Measurements from ENCODE around the gene KLHL29. TPM values are rescaled to one million over a fixed set of nuclear protein-coding genes. Genes with fewer than 3 reads are reported as not detected.

Gene KLHL29
- total and polyA plus RNA-seq, 5 donors from 2014 or later, result 0.09 to 1.3 (median 0.24) TPM

DNA sequence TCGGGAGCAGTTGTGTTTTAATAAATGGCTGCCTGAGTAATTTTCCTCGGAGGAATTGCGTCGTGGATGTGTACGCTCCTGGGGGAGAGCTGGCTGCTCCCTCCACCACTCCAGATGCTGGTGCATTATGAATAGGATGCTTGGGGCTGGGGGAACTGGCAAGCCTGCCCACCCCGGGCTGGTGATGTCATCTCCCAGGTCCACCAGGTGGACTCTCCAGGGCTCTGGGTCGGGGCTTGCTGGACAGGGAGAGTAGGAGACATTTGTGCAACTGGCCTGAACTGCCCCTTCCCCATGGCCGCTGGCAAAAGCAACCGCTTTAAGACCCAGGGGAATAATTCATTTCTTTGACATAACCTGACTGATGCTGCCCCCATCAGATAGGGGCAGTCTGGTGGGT, 158.7 kb downstream of the KLHL29 start:
- no peaks in the 10 kb centered on the region for H3K36me3 Mint-ChIP-seq
- no peaks in the 10 kb centered on the region for H3K27me3 Mint-ChIP-seq
- no peaks in the 10 kb centered on the region for H3K4me1 Mint-ChIP-seq
- peaks cover 0 to 1% (median 0%) of the 10 kb centered on the region in 7 donors for H3K9me3 Mint-ChIP-seq
- no peaks in the 10 kb centered on the region for H3K9me3 ChIP-seq (ENCODE audit: control insufficient read depth in 2 of 2, low read length in 2 of 2)
- no peaks in the 10 kb centered on the region for H3K27me3 ChIP-seq (ENCODE audit: control insufficient read depth, insufficient read depth, low read length)
- ATAC-seq (ENCODE audit: low read depth in 2 of 2) (no peak), DNase-seq (no peak)
- no peaks in the 10 kb centered on the region for H3K4me1 ChIP-seq (ENCODE audit: control insufficient read depth, insufficient read depth, low read length, poor library complexity, severe bottlenecking)
- H3K27ac Mint-ChIP-seq, result no peak overlapping the region
- no peak overlapping the region for H3K27ac ChIP-seq (ENCODE audit: insufficient read depth, low read length, poor library complexity, severe bottlenecking)
- no peaks in the 10 kb centered on the region for H3K36me3 ChIP-seq (ENCODE audit: control insufficient read depth, insufficient read depth, low read length)
- no peak overlapping the region for H3K4me3 Mint-ChIP-seq
- H3K4me3 ChIP-seq (ENCODE audit: low read depth, low read length), result no peak overlapping the region

- H3K4me3 ChIP-seq (ENCODE audit: low read depth, low read length), result no peak overlapping the region
- no peaks in the 10 kb centered on the region for H3K27me3 ChIP-seq (ENCODE audit: control insufficient read depth, insufficient read depth, low read length)
- Mint-ChIP-seq H3K36me3 (no peaks in the 10 kb centered on the region), H3K27ac (no peak overlapping the region), H3K27me3 (no peaks in the 10 kb centered on the region), H3K9me3 (peaks cover 0 to 1% (median 0%) of the 10 kb centered on the region in 7 donors), H3K4me1 (no peaks in the 10 kb centered on the region), H3K4me3 (no peak overlapping the region)
- no peaks in the 10 kb centered on the region for H3K4me1 ChIP-seq (ENCODE audit: control insufficient read depth, insufficient read depth, low read length, poor library complexity, severe bottlenecking)
- ATAC-seq (ENCODE audit: low read depth in 2 of 2), result no peak
- no peaks in the 10 kb centered on the region for H3K36me3 ChIP-seq (ENCODE audit: control insufficient read depth, insufficient read depth, low read length)
- H3K9me3 ChIP-seq (ENCODE audit: control insufficient read depth in 2 of 2, low read length in 2 of 2), result no peaks in the 10 kb centered on the region
- no peak for DNase-seq
- no peak overlapping the region for H3K27ac ChIP-seq (ENCODE audit: insufficient read depth, low read length, poor library complexity, severe bottlenecking)
Measured at GRCh38 chr2:23544589-23545295, 159.8 kb downstream of the KLHL29 start.

- DNase-seq, result no peak
- no peak overlapping the region for H3K27ac ChIP-seq (ENCODE audit: insufficient read depth, low read length, poor library complexity, severe bottlenecking)
- Mint-ChIP-seq H3K27ac (no peak overlapping the region), H3K27me3 (no peaks in the 10 kb centered on the region), H3K4me1 (peaks cover 0 to 2% (median 0%) of the 10 kb centered on the region in 4 donors), H3K9me3 (peaks cover 0 to 1% (median 0%) of the 10 kb centered on the region in 7 donors), H3K4me3 (no peak overlapping the region), H3K36me3 (no peaks in the 10 kb centered on the region)
- H3K36me3 ChIP-seq (ENCODE audit: control insufficient read depth, insufficient read depth, low read length), result no peaks in the 10 kb centered on the region
- no peaks in the 10 kb centered on the region for H3K4me1 ChIP-seq (ENCODE audit: control insufficient read depth, insufficient read depth, low read length, poor library complexity, severe bottlenecking)
- ATAC-seq (ENCODE audit: low read depth in 2 of 2), result no peak
- no peaks in the 10 kb centered on the region for H3K9me3 ChIP-seq (ENCODE audit: control insufficient read depth in 2 of 2, low read length in 2 of 2)
- no peak overlapping the region for H3K4me3 ChIP-seq (ENCODE audit: low read depth, low read length)
- no peaks in the 10 kb centered on the region for H3K27me3 ChIP-seq (ENCODE audit: control insufficient read depth, insufficient read depth, low read length)
Measured at GRCh38 chr2:23545396-23545795, 160.4 kb downstream of the KLHL29 start.

GRCh38 chr2:23545811-23546210, 160.8 kb downstream of the KLHL29 start:
- Histone ChIP-seq H3K27ac (ENCODE audit: insufficient read depth, low read length, poor library complexity, severe bottlenecking) (no peak overlapping the region), H3K9me3 (ENCODE audit: control insufficient read depth in 2 of 2, low read length in 2 of 2) (no peaks in the 10 kb centered on the region), H3K4me1 (ENCODE audit: control insufficient read depth, insufficient read depth, low read length, poor library complexity, severe bottlenecking) (no peaks in the 10 kb centered on the region), H3K27me3 (ENCODE audit: control insufficient read depth, insufficient read depth, low read length) (no peaks in the 10 kb centered on the region), H3K36me3 (ENCODE audit: control insufficient read depth, insufficient read depth, low read length) (no peaks in the 10 kb centered on the region), H3K4me3 (ENCODE audit: low read depth, low read length) (no peak overlapping the region)
- H3K36me3 Mint-ChIP-seq, result no peaks in the 10 kb centered on the region
- no peak overlapping the region for H3K4me3 Mint-ChIP-seq
- no peaks in the 10 kb centered on the region for H3K27me3 Mint-ChIP-seq
- ATAC-seq (ENCODE audit: low read depth in 2 of 2) (no peak), DNase-seq (no peak)
- peaks cover 0 to 1% (median 0%) of the 10 kb centered on the region in 7 donors for H3K9me3 Mint-ChIP-seq
- H3K4me1 Mint-ChIP-seq, result peaks cover 0 to 2% (median 0%) of the 10 kb centered on the region in 4 donors
- no peak overlapping the region for H3K27ac Mint-ChIP-seq

DNA sequence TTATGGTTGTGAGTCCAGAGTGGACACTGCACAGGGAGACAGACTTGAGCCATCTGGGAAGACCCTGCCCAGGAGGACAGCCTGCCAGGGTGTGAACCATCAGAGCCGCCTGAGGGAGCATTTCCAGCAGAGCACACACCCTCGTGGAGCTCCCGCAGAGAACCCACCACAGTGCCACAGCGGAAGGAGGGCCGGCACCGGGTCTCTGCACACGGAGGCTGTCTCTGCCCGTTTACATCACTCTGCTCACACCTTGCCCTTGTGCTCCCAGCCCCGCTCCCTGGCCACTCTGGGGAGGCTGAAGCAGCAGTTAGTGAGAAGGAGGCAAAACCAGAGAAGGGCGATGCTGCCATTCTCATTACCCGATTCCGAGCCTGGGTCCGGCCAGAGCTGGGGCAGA, 161.9 kb downstream of the KLHL29 start:
- no peak overlapping the region for H3K4me3 ChIP-seq (ENCODE audit: low read depth, low read length)
- H3K4me1 ChIP-seq (ENCODE audit: control insufficient read depth, insufficient read depth, low read length, poor library complexity, severe bottlenecking), result no peaks in the 10 kb centered on the region
- Mint-ChIP-seq H3K4me1 (peaks cover 0 to 2% (median 0%) of the 10 kb centered on the region in 4 donors), H3K27me3 (no peaks in the 10 kb centered on the region), H3K36me3 (no peaks in the 10 kb centered on the region), H3K9me3 (peaks cover 0 to 1% (median 0%) of the 10 kb centered on the region in 7 donors), H3K27ac (peak overlapping the region in 1 of 3 donors; percentile 36), H3K4me3 (no peak overlapping the region)
- H3K36me3 ChIP-seq (ENCODE audit: control insufficient read depth, insufficient read depth, low read length), result no peaks in the 10 kb centered on the region
- H3K9me3 ChIP-seq (ENCODE audit: control insufficient read depth in 2 of 2, low read length in 2 of 2), result no peaks in the 10 kb centered on the region
- ATAC-seq (ENCODE audit: low read depth in 2 of 2), result peak in 1 of 2 donors; percentile 10
- H3K27ac ChIP-seq (ENCODE audit: insufficient read depth, low read length, poor library complexity, severe bottlenecking), result no peak overlapping the region
- DNase-seq, result no peak
- no peaks in the 10 kb centered on the region for H3K27me3 ChIP-seq (ENCODE audit: control insufficient read depth, insufficient read depth, low read length)

- H3K36me3 Mint-ChIP-seq, result no peaks in the 10 kb centered on the region
- Histone ChIP-seq H3K36me3 (ENCODE audit: control insufficient read depth, insufficient read depth, low read length) (no peaks in the 10 kb centered on the region), H3K4me3 (ENCODE audit: low read depth, low read length) (no peak overlapping the region), H3K9me3 (ENCODE audit: control insufficient read depth in 2 of 2, low read length in 2 of 2) (no peaks in the 10 kb centered on the region), H3K27ac (ENCODE audit: insufficient read depth, low read length, poor library complexity, severe bottlenecking) (no peak overlapping the region), H3K27me3 (ENCODE audit: control insufficient read depth, insufficient read depth, low read length) (no peaks in the 10 kb centered on the region), H3K4me1 (ENCODE audit: control insufficient read depth, insufficient read depth, low read length, poor library complexity, severe bottlenecking) (no peaks in the 10 kb centered on the region)
- DNase-seq, result no peak
- H3K4me3 Mint-ChIP-seq, result no peak overlapping the region
- no peak for ATAC-seq (ENCODE audit: low read depth in 2 of 2)
- no peaks in the 10 kb centered on the region for H3K27me3 Mint-ChIP-seq
- peaks cover 0 to 2% (median 0%) of the 10 kb centered on the region in 4 donors for H3K4me1 Mint-ChIP-seq
- H3K27ac Mint-ChIP-seq, result no peak overlapping the region
- peaks cover 0 to 1% (median 0%) of the 10 kb centered on the region in 7 donors for H3K9me3 Mint-ChIP-seq
Measured at GRCh38 chr2:23547725-23548124, 162.7 kb downstream of the KLHL29 start.

DNA sequence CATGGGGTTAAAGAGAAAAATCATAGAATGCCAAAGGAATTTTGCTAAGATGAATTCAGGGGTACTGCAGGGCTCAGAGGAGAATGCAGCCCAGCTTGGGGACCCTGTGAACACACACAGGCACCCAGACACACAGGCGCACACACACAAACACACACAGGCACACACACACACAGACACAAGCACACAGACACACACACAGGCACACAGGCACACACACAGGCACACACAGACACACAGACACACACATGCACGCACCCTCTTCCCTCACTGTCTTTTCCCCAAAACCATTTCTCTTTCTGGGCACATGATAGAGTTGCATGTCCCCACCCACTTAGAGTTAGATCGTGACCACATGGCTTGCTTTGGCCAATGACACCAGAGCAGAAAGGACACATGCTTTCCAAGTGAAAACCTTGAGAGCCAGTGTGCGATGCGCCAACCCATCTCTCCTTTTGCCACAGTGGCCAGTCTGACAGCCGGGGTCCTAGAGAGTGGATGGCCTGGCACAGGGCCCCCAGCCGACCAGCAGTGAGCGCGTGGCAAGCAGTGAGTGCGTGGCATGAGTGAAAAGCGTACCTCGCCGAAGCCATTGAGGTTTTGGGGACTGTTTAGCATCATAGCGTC, 163.3 kb downstream of the KLHL29 start:
- H3K4me3 Mint-ChIP-seq, result no peak overlapping the region
- H3K27me3 Mint-ChIP-seq, result no peaks in the 10 kb centered on the region
- H3K4me1 Mint-ChIP-seq, result peaks cover 0 to 2% (median 0%) of the 10 kb centered on the region in 4 donors
- H3K9me3 Mint-ChIP-seq, result peaks cover 0 to 1% (median 0%) of the 10 kb centered on the region in 7 donors
- no peak overlapping the region for H3K4me3 ChIP-seq (ENCODE audit: low read depth, low read length)
- DNase-seq (no peak), ATAC-seq (ENCODE audit: low read depth in 2 of 2) (no peak)
- no peak overlapping the region for H3K27ac ChIP-seq (ENCODE audit: insufficient read depth, low read length, poor library complexity, severe bottlenecking)
- no peaks in the 10 kb centered on the region for H3K36me3 ChIP-seq (ENCODE audit: control insufficient read depth, insufficient read depth, low read length)
- H3K27ac Mint-ChIP-seq, result no peak overlapping the region
- H3K4me1 ChIP-seq (ENCODE audit: control insufficient read depth, insufficient read depth, low read length, poor library complexity, severe bottlenecking), result no peaks in the 10 kb centered on the region
- no peaks in the 10 kb centered on the region for H3K27me3 ChIP-seq (ENCODE audit: control insufficient read depth, insufficient read depth, low read length)
- H3K9me3 ChIP-seq (ENCODE audit: control insufficient read depth in 2 of 2, low read length in 2 of 2), result no peaks in the 10 kb centered on the region
- H3K36me3 Mint-ChIP-seq, result no peaks in the 10 kb centered on the region

DNA sequence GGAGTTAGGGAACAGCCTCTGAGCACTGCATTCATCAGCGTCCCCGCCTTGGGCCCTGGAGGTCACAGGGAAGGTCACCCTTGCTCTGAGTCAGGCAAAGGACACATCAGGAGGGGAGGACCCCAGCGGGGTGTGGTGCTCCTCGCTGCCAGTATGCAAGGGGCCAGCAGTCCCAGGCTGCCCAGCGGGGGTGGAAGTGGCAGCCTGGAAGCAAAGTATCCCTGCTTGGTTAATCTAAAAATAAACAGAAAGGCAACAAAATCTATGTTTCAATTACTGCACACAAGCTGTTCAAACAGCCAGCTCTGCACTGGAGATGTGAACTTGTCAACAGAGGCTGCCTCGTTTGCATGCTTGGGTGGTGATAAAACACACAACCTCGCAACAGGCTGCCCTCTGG, 164.1 kb downstream of the KLHL29 start:
- Histone ChIP-seq H3K9me3 (ENCODE audit: control insufficient read depth in 2 of 2, low read length in 2 of 2) (no peaks in the 10 kb centered on the region), H3K4me1 (ENCODE audit: control insufficient read depth, insufficient read depth, low read length, poor library complexity, severe bottlenecking) (no peaks in the 10 kb centered on the region), H3K27ac (ENCODE audit: insufficient read depth, low read length, poor library complexity, severe bottlenecking) (no peak overlapping the region), H3K27me3 (ENCODE audit: control insufficient read depth, insufficient read depth, low read length) (no peaks in the 10 kb centered on the region), H3K36me3 (ENCODE audit: control insufficient read depth, insufficient read depth, low read length) (no peaks in the 10 kb centered on the region), H3K4me3 (ENCODE audit: low read depth, low read length) (no peak overlapping the region)
- no peaks in the 10 kb centered on the region for H3K27me3 Mint-ChIP-seq
- ATAC-seq (ENCODE audit: low read depth in 2 of 2) (no peak), DNase-seq (no peak)
- H3K4me1 Mint-ChIP-seq, result peaks cover 0 to 2% (median 0%) of the 10 kb centered on the region in 4 donors
- H3K27ac Mint-ChIP-seq, result no peak overlapping the region
- H3K4me3 Mint-ChIP-seq, result no peak overlapping the region
- no peaks in the 10 kb centered on the region for H3K36me3 Mint-ChIP-seq
- peaks cover 0 to 1% (median 0%) of the 10 kb centered on the region in 7 donors for H3K9me3 Mint-ChIP-seq
